Measurements from ENCODE around the gene MIER2. TPM values are rescaled to one million over a fixed set of nuclear protein-coding genes. Genes with fewer than 3 reads are reported as not detected.

The MIER2 gene
- total RNA-seq, 2 experiments from 2014 or later = 19.4 to 20.4 TPM

GRCh38 chr19:334296-335071 is 10.1 kb downstream of the MIER2 start:
- CTCF ChIA-PET = no interaction called here
- no peak for DNase-seq
- Mint-ChIP-seq H3K9me3 (no peaks in the 10 kb centered on the region), H3K4me3 (no peak overlapping the region), H3K36me3 (ENCODE audit: low read depth) (peaks cover 31% of the 10 kb centered on the region), H3K4me1 (ENCODE audit: low read depth) (peaks cover 14% of the 10 kb centered on the region), H3K27me3 (ENCODE audit: low read depth) (no peaks in the 10 kb centered on the region), H3K27ac (no peak overlapping the region)
- intact Hi-C loops (cut with micrococcal nuclease) = no loop called here

- H3K4me1 Mint-ChIP-seq (ENCODE audit: low read depth) = no peaks in the 10 kb centered on the region
- CTCF ChIA-PET = no interaction called here
- DNase-seq = no peak
- peaks cover 43% of the 10 kb centered on the region for H3K36me3 Mint-ChIP-seq (ENCODE audit: low read depth)
- intact Hi-C loops (cut with micrococcal nuclease) = no loop called here
- H3K27ac Mint-ChIP-seq = no peak overlapping the region
- H3K27me3 Mint-ChIP-seq (ENCODE audit: low read depth) = no peaks in the 10 kb centered on the region
- H3K4me3 Mint-ChIP-seq = no peak overlapping the region
- peaks cover 14% of the 10 kb centered on the region for H3K9me3 Mint-ChIP-seq
Observed at GRCh38 chr19:330503-330902, 14.1 kb downstream of the MIER2 start.

GRCh38 chr19:329876-330275 is 14.7 kb downstream of the MIER2 start:
- no peaks in the 10 kb centered on the region for H3K27me3 Mint-ChIP-seq (ENCODE audit: low read depth)
- H3K4me3 Mint-ChIP-seq = no peak overlapping the region
- no peak overlapping the region for H3K27ac Mint-ChIP-seq
- H3K4me1 Mint-ChIP-seq (ENCODE audit: low read depth) = no peaks in the 10 kb centered on the region
- peaks cover 43% of the 10 kb centered on the region for H3K36me3 Mint-ChIP-seq (ENCODE audit: low read depth)
- H3K9me3 Mint-ChIP-seq = peaks cover 14% of the 10 kb centered on the region
- intact Hi-C loops (cut with micrococcal nuclease) = no loop called here
- DNase-seq = no peak
- CTCF ChIA-PET = no interaction called here

- H3K4me1 Mint-ChIP-seq (ENCODE audit: low read depth) = no peaks in the 10 kb centered on the region
- DNase-seq = no peak
- H3K27me3 Mint-ChIP-seq (ENCODE audit: low read depth) = no peaks in the 10 kb centered on the region
- CTCF ChIA-PET = no interaction called here
- no peak overlapping the region for H3K4me3 Mint-ChIP-seq
- no peak overlapping the region for H3K27ac Mint-ChIP-seq
- intact Hi-C loops (cut with micrococcal nuclease) = no loop called here
- H3K36me3 Mint-ChIP-seq (ENCODE audit: low read depth) = peaks cover 42% of the 10 kb centered on the region
- peaks cover 14% of the 10 kb centered on the region for H3K9me3 Mint-ChIP-seq
Observed at GRCh38 chr19:328025-328505, 16.5 kb downstream of the MIER2 start.

GRCh38 chr19:327291-328024 is 17.1 kb downstream of the MIER2 start:
- no peak overlapping the region for H3K27ac Mint-ChIP-seq

GRCh38 chr19:326871-327270 is 17.7 kb downstream of the MIER2 start:
- H3K4me3 Mint-ChIP-seq = no peak overlapping the region
- intact Hi-C loops (cut with micrococcal nuclease) = no loop called here
- no peaks in the 10 kb centered on the region for H3K4me1 Mint-ChIP-seq (ENCODE audit: low read depth)
- no peak overlapping the region for H3K27ac Mint-ChIP-seq
- no peak for DNase-seq
- H3K36me3 Mint-ChIP-seq (ENCODE audit: low read depth) = peaks cover 42% of the 10 kb centered on the region
- CTCF ChIA-PET = no interaction called here
- H3K9me3 Mint-ChIP-seq = peaks cover 14% of the 10 kb centered on the region
- H3K27me3 Mint-ChIP-seq (ENCODE audit: low read depth) = no peaks in the 10 kb centered on the region

More at GRCh38 chr19:327291-328024, 17.1 kb downstream of the MIER2 start:
- DNase-seq = no peak
- no peaks in the 10 kb centered on the region for H3K27me3 Mint-ChIP-seq (ENCODE audit: low read depth)
- CTCF ChIA-PET = no interaction called here
- intact Hi-C loops (cut with micrococcal nuclease) = no loop called here
- H3K9me3 Mint-ChIP-seq = peaks cover 14% of the 10 kb centered on the region
- peaks cover 42% of the 10 kb centered on the region for H3K36me3 Mint-ChIP-seq (ENCODE audit: low read depth)
- H3K4me1 Mint-ChIP-seq (ENCODE audit: low read depth) = no peaks in the 10 kb centered on the region
- no peak overlapping the region for H3K4me3 Mint-ChIP-seq

- no peak for DNase-seq
- peaks cover 40% of the 10 kb centered on the region for H3K36me3 Mint-ChIP-seq (ENCODE audit: low read depth)
- H3K4me3 Mint-ChIP-seq = no peak overlapping the region
- H3K4me1 Mint-ChIP-seq (ENCODE audit: low read depth) = no peaks in the 10 kb centered on the region
- CTCF ChIA-PET = no interaction called here
- intact Hi-C loops (cut with micrococcal nuclease) = no loop called here
- peaks cover 14% of the 10 kb centered on the region for H3K9me3 Mint-ChIP-seq
- no peak overlapping the region for H3K27ac Mint-ChIP-seq
- H3K27me3 Mint-ChIP-seq (ENCODE audit: low read depth) = no peaks in the 10 kb centered on the region
Observed at GRCh38 chr19:325937-326565, 18.5 kb downstream of the MIER2 start.

GRCh38 chr19:325173-325936 is 19.2 kb downstream of the MIER2 start:
- H3K4me3 Mint-ChIP-seq = no peak overlapping the region
- intact Hi-C loops (cut with micrococcal nuclease) = no loop called here
- no peak for DNase-seq
- no peak overlapping the region for H3K27ac Mint-ChIP-seq
- H3K36me3 Mint-ChIP-seq (ENCODE audit: low read depth) = peaks cover 38% of the 10 kb centered on the region
- no peaks in the 10 kb centered on the region for H3K4me1 Mint-ChIP-seq (ENCODE audit: low read depth)
- H3K9me3 Mint-ChIP-seq = peaks cover 14% of the 10 kb centered on the region
- no peaks in the 10 kb centered on the region for H3K27me3 Mint-ChIP-seq (ENCODE audit: low read depth)
- CTCF ChIA-PET = no interaction called here

- H3K9me3 Mint-ChIP-seq = peaks cover 14% of the 10 kb centered on the region
- DNase-seq = no peak
- no peak overlapping the region for H3K27ac Mint-ChIP-seq
- CTCF ChIA-PET = no interaction called here
- no peaks in the 10 kb centered on the region for H3K27me3 Mint-ChIP-seq (ENCODE audit: low read depth)
- no peak overlapping the region for H3K4me3 Mint-ChIP-seq
- intact Hi-C loops (cut with micrococcal nuclease) = no loop called here
- no peaks in the 10 kb centered on the region for H3K4me1 Mint-ChIP-seq (ENCODE audit: low read depth)
- peaks cover 37% of the 10 kb centered on the region for H3K36me3 Mint-ChIP-seq (ENCODE audit: low read depth)
Observed at GRCh38 chr19:324716-325115, 19.9 kb downstream of the MIER2 start.

- no peak for DNase-seq
- intact Hi-C loops (cut with micrococcal nuclease) = no loop called here
- H3K4me1 Mint-ChIP-seq (ENCODE audit: low read depth) = no peaks in the 10 kb centered on the region
- no peak overlapping the region for H3K4me3 Mint-ChIP-seq
- peaks cover 27% of the 10 kb centered on the region for H3K36me3 Mint-ChIP-seq (ENCODE audit: low read depth)
- no peaks in the 10 kb centered on the region for H3K27me3 Mint-ChIP-seq (ENCODE audit: low read depth)
- CTCF ChIA-PET = no interaction called here
- peaks cover 4% of the 10 kb centered on the region for H3K9me3 Mint-ChIP-seq
- no peak overlapping the region for H3K27ac Mint-ChIP-seq
Observed at GRCh38 chr19:322616-323015, 22.0 kb downstream of the MIER2 start.

- H3K27me3 Mint-ChIP-seq (ENCODE audit: low read depth) = no peaks in the 10 kb centered on the region
- H3K9me3 Mint-ChIP-seq = peaks cover 4% of the 10 kb centered on the region
Observed at GRCh38 chr19:318509-318774, 26.2 kb downstream of the MIER2 start.

GRCh38 chr19:317710-318508 is 26.7 kb downstream of the MIER2 start:
- no peak for DNase-seq
- H3K27ac Mint-ChIP-seq = no peak overlapping the region
- no peaks in the 10 kb centered on the region for H3K4me1 Mint-ChIP-seq (ENCODE audit: low read depth)
- CTCF ChIA-PET = interaction anchor here (0.7 kb wide), 1 partner anchor 41 kb away, joined by 3 read pairs; no protein-coding TSS in a partner anchor
- H3K27me3 Mint-ChIP-seq (ENCODE audit: low read depth) = no peaks in the 10 kb centered on the region
- peaks cover 30% of the 10 kb centered on the region for H3K36me3 Mint-ChIP-seq (ENCODE audit: low read depth)
- no peak overlapping the region for H3K4me3 Mint-ChIP-seq
- intact Hi-C loops (cut with micrococcal nuclease) = no loop called here
- H3K9me3 Mint-ChIP-seq = peaks cover 4% of the 10 kb centered on the region

More at GRCh38 chr19:318509-318774, 26.2 kb downstream of the MIER2 start:
- peaks cover 30% of the 10 kb centered on the region for H3K36me3 Mint-ChIP-seq (ENCODE audit: low read depth)
- CTCF ChIA-PET = no interaction called here
- H3K27ac Mint-ChIP-seq = no peak overlapping the region
- no peak overlapping the region for H3K4me3 Mint-ChIP-seq
- no peak for DNase-seq
- no peaks in the 10 kb centered on the region for H3K4me1 Mint-ChIP-seq (ENCODE audit: low read depth)
- intact Hi-C loops (cut with micrococcal nuclease) = no loop called here

Measured in activated naive CD4-positive, alpha-beta T cell treated with anti-CD3 and anti-CD28 coated beads for 36 hours (primary cell).